HCT116 (cell line): ENCODE results near the gene MCF2L2. TPM values are rescaled to one million over a fixed set of nuclear protein-coding genes. Genes with fewer than 3 reads are reported as not detected.

Source experiments
- ATAC-seq: fragments of 200-7000 bp; cut with Tn5 transposase; 2 replicates; pipeline ENCODE4 v1.9.1; 2020; ENCODE audit warnings: mild to moderate bottlenecking, moderate library complexity
- BruUV-seq: library from RNA; stranded (reverse); fragments of 400-500 nt; replicated peaks from 2 replicates; lab custom pipeline; 2021; lab: Mats Ljungman, UMichigan
- CTCF ChIA-PET: fragments of 300-600 bp; sonication (Branson Sonifier 250); formaldehyde crosslinking; loops from one replicate; lab custom pipeline; 2021; ENCODE audit warnings: antibody characterized with exemption; lab: Charles Lee
- POLR2A ChIA-PET: fragments of 300-600, 350-600 bp; sonication (Branson Sonifier 250); formaldehyde crosslinking; loops from one replicate; lab custom pipeline; 2021; ENCODE audit warnings: antibody characterized with exemption; lab: Charles Lee
- RAD21 ChIA-PET, 2 experiments: fragments of 300-600 bp; sonication (Branson Sonifier 250); formaldehyde crosslinking; loops; one replicate each; lab custom pipeline; 2023; ENCODE audit warnings: low total read pairs in 2 of 2; ENCODE audit not compliant: uncharacterized antibody in 2 of 2, unreplicated experiment in 2 of 2, low non-redundant PET in 1 of 2; lab: Charles Lee
- DNase-seq: peaks from one replicate; pipeline ENCODE4 v3.0.0-alpha.2; 2010; ENCODE audit warnings: low read depth, low spot score
- H2AFZ ChIP-seq: fragments of 200-600 bp; shearing (Covaris generic), sonication (generic); 2 replicates; pipeline ENCODE4 v1.6.1; 2017; ENCODE audit warnings: low read depth, mixed run types, mixed read lengths, antibody characterized with exemption, low read length; ENCODE audit not compliant: poor library complexity, severe bottlenecking
- H3K27ac ChIP-seq: 2 replicates; pipeline ENCODE4 v1.5.1; 2012; ENCODE audit warnings: low read depth, low read length
- H3K27me3 ChIP-seq: fragments of 200-600 bp; sonication (generic); 2 replicates; pipeline ENCODE4 v1.6.1; 2016; ENCODE audit warnings: mixed run types, low read length, mixed read lengths; ENCODE audit not compliant: insufficient read depth
- H3K36me3 ChIP-seq, 2 experiments: fragments of 200-500 bp in 1 of 2; fragments of 200-600 bp in 1 of 2; sonication (Bioruptor generic) in 1 of 2; sonication (generic) in 1 of 2; 2 replicates each; pipeline versions ENCODE4 v1.5.1 to v1.6.1; 2014 to 2016; ENCODE audit warnings: low read length in 2 of 2, inconsistent platforms in 1 of 2, mixed read lengths in 1 of 2, mixed run types in 1 of 2; ENCODE audit not compliant: insufficient read depth in 2 of 2, control insufficient read depth in 1 of 2
- H3K4me1 ChIP-seq, 2 experiments: fragments of 200-600 bp in 1 of 2; sonication (generic) in 1 of 2; 2 replicates each; pipeline versions ENCODE4 v1.5.1 to v1.6.1; 2012 to 2017; ENCODE audit warnings: low read length in 2 of 2, inconsistent platforms in 1 of 2, mild to moderate bottlenecking in 1 of 2, mixed read lengths in 1 of 2, mixed run types in 1 of 2, moderate library complexity in 1 of 2; ENCODE audit not compliant: insufficient read depth in 2 of 2, control insufficient read depth in 1 of 2
- H3K4me2 ChIP-seq: fragments of 200-600 bp; sonication (generic); 2 replicates; pipeline ENCODE4 v1.6.1; 2017; ENCODE audit warnings: mixed run types, low read length, mixed read lengths
- H3K4me3 ChIP-seq, 2 experiments: fragments of 200-600 bp in 1 of 2; sonication (generic) in 1 of 2; replicated peaks in 1 of 2; 2 replicates each; pipeline ENCODE4 v1.5.1; 2011 to 2016; ENCODE audit warnings: low read length in 2 of 2, control low read depth in 1 of 2, low read depth in 1 of 2, mild to moderate bottlenecking in 1 of 2, mixed read lengths in 1 of 2, mixed run types in 1 of 2
- H3K79me2 ChIP-seq: fragments of 200-600 bp; sonication (generic); 2 replicates; pipeline ENCODE4 v1.6.1; 2017; ENCODE audit warnings: mild to moderate bottlenecking, mixed run types, low read length, moderate library complexity, mixed read lengths; ENCODE audit not compliant: insufficient read depth
- H3K9ac ChIP-seq: fragments of 200-600 bp; sonication (generic); 2 replicates; pipeline ENCODE4 v1.6.1; 2016; ENCODE audit warnings: low read length, mixed read lengths
- H3K9me2 ChIP-seq: fragments of 200-600 bp; sonication (generic), shearing (Covaris generic); 2 replicates; pipeline ENCODE4 v1.6.1; 2017; ENCODE audit warnings: mixed run types, mild to moderate bottlenecking, moderate library complexity; ENCODE audit not compliant: insufficient read depth
- H3K9me3 ChIP-seq, 2 experiments: fragments of 200-500 bp in 1 of 2; fragments of 200-600 bp in 1 of 2; sonication (Bioruptor generic) in 1 of 2; sonication (generic) in 1 of 2; 2 replicates each; pipeline ENCODE4 v1.6.1; 2014 to 2017; ENCODE audit warnings: low read length in 2 of 2, mixed read lengths in 2 of 2, inconsistent platforms in 1 of 2, low read depth in 1 of 2, mild to moderate bottlenecking in 1 of 2, mixed run types in 1 of 2, moderate library complexity in 1 of 2; ENCODE audit not compliant: control insufficient read depth in 1 of 2, insufficient read depth in 1 of 2
- H4K20me1 ChIP-seq: fragments of 200-600 bp; sonication (generic), shearing (Covaris generic); 2 replicates; pipeline ENCODE4 v1.6.1; 2017; ENCODE audit warnings: mixed run types, mild to moderate bottlenecking, moderate library complexity; ENCODE audit not compliant: insufficient read depth
- CEBPB ChIP-seq: IDR thresholded peaks from 2 replicates; pipeline ENCODE4 v1.6.1; 2012; ENCODE audit warnings: low read depth
- EZH2phosphoT487 ChIP-seq: fragments of 200-600 bp; IDR thresholded peaks from 2 replicates; pipeline ENCODE4 v1.6.1; 2018; ENCODE audit warnings: antibody characterized with exemption, borderline replicate concordance
- JUND ChIP-seq: IDR thresholded peaks from 2 replicates; pipeline ENCODE4 v1.6.1; 2012
- RAD21 ChIP-seq: IDR thresholded peaks from 2 replicates; pipeline ENCODE4 v1.6.1; 2012; ENCODE audit warnings: low read depth, mild to moderate bottlenecking
- SRF ChIP-seq: IDR thresholded peaks from 2 replicates; pipeline ENCODE4 v1.6.1; 2012; ENCODE audit warnings: low read depth
- TCF7L2 ChIP-seq: IDR thresholded peaks from 2 replicates; pipeline ENCODE4 v1.7.0; 2011; ENCODE audit warnings: borderline replicate concordance, inconsistent platforms; ENCODE audit not compliant: insufficient read depth, insufficient read length; ENCODE audit errors: extremely low read depth
- YY1 ChIP-seq: IDR thresholded peaks from 2 replicates; pipeline ENCODE4 v1.6.1; 2011; ENCODE audit warnings: low read length, low read depth, moderate library complexity, mild to moderate bottlenecking; ENCODE audit not compliant: insufficient replicate concordance; ENCODE audit errors: extremely low read depth
- ZNF274 ChIP-seq: fragments of 200-500 bp; sonication (Bioruptor generic); IDR thresholded peaks from 2 replicates; pipeline ENCODE4 v1.6.1; 2014; ENCODE audit warnings: mild to moderate bottlenecking, low read depth, low read length, inconsistent platforms
- intact Hi-C: fragments of 100-400 bp; cut with micrococcal nuclease; formaldehyde crosslinking; loops from 2 replicates; pipeline ENCODE4 v1.10.0; 2022
- total RNA-seq: library from RNA; stranded (reverse); gene quantifications from one replicate; pipeline ENCODE4 v1.2.1, GENCODE V29; 2021; ENCODE audit not compliant: unreplicated experiment
- TF ChIP-seq, protein P1 (sequence below), 3 experiments: fragments of 200-600 bp in 1 of 3; sonication (generic) in 1 of 3; IDR thresholded peaks in 2 of 3; conservative IDR thresholded peaks in 1 of 3; 2 replicates each; pipeline ENCODE4 v1.5.1; 2012 to 2017; ENCODE audit warnings: low read depth in 2 of 3, low read length in 2 of 3, antibody characterized with exemption in 1 of 3, borderline replicate concordance in 1 of 3, control low read depth in 1 of 3, mild to moderate bottlenecking in 1 of 3, mixed read lengths in 1 of 3, mixed run types in 1 of 3, moderate library complexity in 1 of 3; ENCODE audit not compliant: insufficient read depth in 1 of 3
- TF ChIP-seq, protein P2 (sequence below): IDR thresholded peaks from 2 replicates; pipeline ENCODE4 v1.6.1; 2012

Gene MCF2L2
- total RNA-seq, 1 experiment from 2014 or later, result 1.5 TPM

DNA sequence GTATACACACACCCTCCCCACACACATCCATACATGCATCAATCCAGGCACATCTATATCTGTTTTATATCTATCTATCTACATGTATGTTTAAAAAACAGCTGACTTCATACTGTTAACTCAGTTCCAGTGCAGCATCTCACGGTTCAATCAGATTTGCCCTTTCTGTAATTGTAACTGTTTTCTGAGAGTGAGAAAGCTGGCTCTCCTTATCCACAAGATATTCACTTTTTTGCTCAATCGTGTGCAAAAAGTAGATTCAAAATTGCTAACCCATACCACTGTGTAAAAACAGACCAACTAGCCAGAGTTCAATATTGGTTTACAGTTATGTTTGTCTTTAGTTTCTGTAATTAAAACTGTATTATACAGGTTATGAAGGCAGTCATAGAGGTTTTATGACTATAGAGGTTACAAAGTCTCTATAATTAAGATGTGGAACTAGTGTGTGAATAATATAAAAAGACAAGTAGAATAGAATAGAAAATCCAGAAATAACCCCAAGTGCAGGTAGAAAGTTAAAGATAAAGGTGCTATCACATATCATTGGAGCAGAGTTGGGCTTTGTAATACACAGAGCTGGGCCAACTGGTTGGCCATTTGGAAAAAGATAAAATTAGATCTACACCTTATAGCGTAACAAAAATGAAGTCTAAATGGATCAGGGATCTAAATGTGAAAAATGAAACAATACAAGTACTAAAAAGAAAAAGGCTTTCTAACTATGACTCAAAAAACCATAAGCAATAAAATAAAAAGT lies 20.1 kb upstream of the MCF2L2 start:
- H3K4me1 ChIP-seq, result peaks cover 0 to 13% of the 10 kb centered on the region in 2 experiments; a peak in 2 of 4 replicates
- no peak overlapping the region for H3K27ac ChIP-seq
- no peaks in the 10 kb centered on the region for H3K79me2 ChIP-seq
- TF ChIP-seq YY1, result no peak
- TF ChIP-seq JUND, result no peak
- TF ChIP-seq, protein P1, sequence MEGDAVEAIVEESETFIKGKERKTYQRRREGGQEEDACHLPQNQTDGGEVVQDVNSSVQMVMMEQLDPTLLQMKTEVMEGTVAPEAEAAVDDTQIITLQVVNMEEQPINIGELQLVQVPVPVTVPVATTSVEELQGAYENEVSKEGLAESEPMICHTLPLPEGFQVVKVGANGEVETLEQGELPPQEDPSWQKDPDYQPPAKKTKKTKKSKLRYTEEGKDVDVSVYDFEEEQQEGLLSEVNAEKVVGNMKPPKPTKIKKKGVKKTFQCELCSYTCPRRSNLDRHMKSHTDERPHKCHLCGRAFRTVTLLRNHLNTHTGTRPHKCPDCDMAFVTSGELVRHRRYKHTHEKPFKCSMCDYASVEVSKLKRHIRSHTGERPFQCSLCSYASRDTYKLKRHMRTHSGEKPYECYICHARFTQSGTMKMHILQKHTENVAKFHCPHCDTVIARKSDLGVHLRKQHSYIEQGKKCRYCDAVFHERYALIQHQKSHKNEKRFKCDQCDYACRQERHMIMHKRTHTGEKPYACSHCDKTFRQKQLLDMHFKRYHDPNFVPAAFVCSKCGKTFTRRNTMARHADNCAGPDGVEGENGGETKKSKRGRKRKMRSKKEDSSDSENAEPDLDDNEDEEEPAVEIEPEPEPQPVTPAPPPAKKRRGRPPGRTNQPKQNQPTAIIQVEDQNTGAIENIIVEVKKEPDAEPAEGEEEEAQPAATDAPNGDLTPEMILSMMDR (IDR thresholded peaks at IDR 0.05 in 2 of 3, conservative IDR thresholded peaks at IDR 0.05 in 1 of 3; ENCODE audit: borderline replicate concordance in 1 of 3, insufficient read depth in 1 of 3, low read depth in 2 of 3, low read length in 2 of 3), result no peak
- TF ChIP-seq, protein P2, sequence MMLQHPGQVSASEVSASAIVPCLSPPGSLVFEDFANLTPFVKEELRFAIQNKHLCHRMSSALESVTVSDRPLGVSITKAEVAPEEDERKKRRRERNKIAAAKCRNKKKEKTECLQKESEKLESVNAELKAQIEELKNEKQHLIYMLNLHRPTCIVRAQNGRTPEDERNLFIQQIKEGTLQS, result no peak
- TF ChIP-seq SRF, result no peak
- no peak for TF ChIP-seq RAD21
- TF ChIP-seq ZNF274, result no peak
- no peak for TF ChIP-seq TCF7L2
- TF ChIP-seq EZH2phosphoT487, result no peak
- no peak for TF ChIP-seq CEBPB
- no TSS peak for BruUV-seq
- DNase-seq (no peak), ATAC-seq (no peak)
- H3K36me3 ChIP-seq, result no peaks in the 10 kb centered on the region
- no peak overlapping the region for H2AFZ ChIP-seq
- H3K9ac ChIP-seq, result no peak overlapping the region; the same call in 1 of the 2 replicates
- H3K4me2 ChIP-seq, result peak overlapping the region; percentile 96
- POLR2A ChIA-PET, result interaction anchor here (1.6 kb wide), 1 partner anchor 21 kb away, joined by 3 read pairs; no protein-coding TSS in a partner anchor
- peaks cover 0 to under 1% of the 10 kb centered on the region in 2 experiments; a peak in 1 of 4 replicates for H3K9me3 ChIP-seq
- CTCF ChIA-PET, result no interaction called here
- peak overlapping the region; percentile 87 to 90 for H3K4me3 ChIP-seq
- intact Hi-C loops, result no loop called here
- H3K27me3 ChIP-seq, result no peaks in the 10 kb centered on the region
- RAD21 ChIA-PET, result no interaction called here
- no peaks in the 10 kb centered on the region for H4K20me1 ChIP-seq
- H3K9me2 ChIP-seq, result no peaks in the 10 kb centered on the region
